ENCODE measurements around the gene NSMF. TPM values are rescaled to one million over a fixed set of nuclear protein-coding genes. Genes with fewer than 3 reads are reported as not detected.

NSMF gene
- polyA plus RNA-seq, 1 donor (not counting 4 experiments of a cell fraction or from before 2014, with no cell fraction given): 29.5 TPM

GRCh38 chr9:137441289-137441934 lies 17.7 kb downstream of the NSMF start, which contains the start of gene ENTPD8:
Gene ENTPD8 (minus strand): TSS chr9:137441357. CDS start chr9:137438285, 3,072 bp downstream.
- peaks cover 3% of the 10 kb centered on the region for H4K20me1 ChIP-seq (ENCODE audit: control insufficient read depth, extremely low read depth, insufficient read depth, low read length)
- DNase-seq (ENCODE audit: low read depth, low spot score) (no peak), FAIRE-seq (no peak)
- peaks cover 12% of the 10 kb centered on the region for H3K4me1 ChIP-seq (ENCODE audit: control insufficient read depth, extremely low read depth, insufficient read depth, low read length)
- H2AFZ ChIP-seq (ENCODE audit: control insufficient read depth, low read length): no peak within 1 kb of the TSS
- dilution Hi-C loops (cut with MboI; ENCODE audit: extremely low pct_ligation_motif_present, low sequenced_read_pairs): no loop called here
- H3K27me3 ChIP-seq (ENCODE audit: control insufficient read depth, extremely low read depth, insufficient read depth, low read length): peaks cover 14% of the 10 kb centered on the region
- H3K27ac ChIP-seq (ENCODE audit: control insufficient read depth, insufficient read depth, low read length): no peak within 1 kb of the TSS
- no peaks in the 10 kb centered on the region for H3K9me3 ChIP-seq (ENCODE audit: control insufficient read depth, low read depth, low read length)
- TF ChIP-seq CTCF (optimal IDR thresholded peaks at IDR 0.05 in 1 of 3, IDR thresholded peaks at IDR 0.05 in 1 of 3, conservative IDR thresholded peaks at IDR 0.05 in 1 of 3; ENCODE audit: extremely low read depth in 1 of 3, insufficient read depth in 2 of 3, low read length in 3 of 3) (no peak), EZH2 (IDR thresholded peaks at IDR 0.05; ENCODE audit: low read length) (no peak)
- no peaks in the 10 kb centered on the region for H3K79me2 ChIP-seq (ENCODE audit: control insufficient read depth, insufficient read depth, low read length)
- peak within 1 kb of the TSS; percentile 51 for H3K4me2 ChIP-seq (ENCODE audit: control insufficient read depth, extremely low read depth, insufficient read depth, low read depth, low read length)
- no peak within 1 kb of the TSS for H3K9ac ChIP-seq (ENCODE audit: control insufficient read depth, extremely low read depth, insufficient read depth, low read length)
- H3K4me3 ChIP-seq (ENCODE audit: control insufficient read depth in 2 of 3, extremely low read depth in 1 of 3, insufficient read depth in 2 of 3, low read depth in 1 of 3, low read length in 3 of 3): peak within 1 kb of the TSS in 1 of 3 experiments; percentile 26
- no peaks in the 10 kb centered on the region for H3K36me3 ChIP-seq (ENCODE audit: control insufficient read depth in 2 of 2, extremely low read depth in 1 of 2, insufficient read depth in 2 of 2, low read length in 2 of 2)
- H3K9me1 ChIP-seq (ENCODE audit: control insufficient read depth, extremely low read depth, insufficient read depth, low read length): no peaks in the 10 kb centered on the region

- Histone ChIP-seq H3K9me3 (ENCODE audit: control insufficient read depth, low read depth, low read length) (no peaks in the 10 kb centered on the region), H3K9ac (ENCODE audit: control insufficient read depth, extremely low read depth, insufficient read depth, low read length) (no peak overlapping the region), H3K79me2 (ENCODE audit: control insufficient read depth, insufficient read depth, low read length) (no peaks in the 10 kb centered on the region), H3K36me3 (ENCODE audit: control insufficient read depth in 2 of 2, extremely low read depth in 1 of 2, insufficient read depth in 2 of 2, low read length in 2 of 2) (no peaks in the 10 kb centered on the region), H3K4me2 (ENCODE audit: control insufficient read depth, extremely low read depth, insufficient read depth, low read depth, low read length) (no peak overlapping the region), H3K9me1 (ENCODE audit: control insufficient read depth, extremely low read depth, insufficient read depth, low read length) (no peaks in the 10 kb centered on the region), H3K4me3 (ENCODE audit: control insufficient read depth in 2 of 3, extremely low read depth in 1 of 3, insufficient read depth in 2 of 3, low read depth in 1 of 3, low read length in 3 of 3) (no peak overlapping the region), H3K27ac (ENCODE audit: control insufficient read depth, insufficient read depth, low read length) (no peak overlapping the region), H4K20me1 (ENCODE audit: control insufficient read depth, extremely low read depth, insufficient read depth, low read length) (no peaks in the 10 kb centered on the region), H3K27me3 (ENCODE audit: control insufficient read depth, extremely low read depth, insufficient read depth, low read length) (peaks cover 20% of the 10 kb centered on the region), H2AFZ (ENCODE audit: control insufficient read depth, low read length) (no peak overlapping the region), H3K4me1 (ENCODE audit: control insufficient read depth, extremely low read depth, insufficient read depth, low read length) (no peaks in the 10 kb centered on the region)
- no peak for FAIRE-seq
- TF ChIP-seq EZH2 (IDR thresholded peaks at IDR 0.05; ENCODE audit: low read length) (no peak), CTCF (optimal IDR thresholded peaks at IDR 0.05 in 1 of 3, IDR thresholded peaks at IDR 0.05 in 1 of 3, conservative IDR thresholded peaks at IDR 0.05 in 1 of 3; ENCODE audit: extremely low read depth in 1 of 3, insufficient read depth in 2 of 3, low read length in 3 of 3) (no peak)
- dilution Hi-C loops (cut with MboI; ENCODE audit: extremely low pct_ligation_motif_present, low sequenced_read_pairs): no loop called here
- DNase-seq (ENCODE audit: low read depth, low spot score): no peak
These were observed 19.9 kb downstream of the NSMF start for GRCh38 chr9:137439158-137439714.

Data from keratinocyte (primary cell).